GM18502 (cell line): ENCODE results near the gene GAL3ST1.
A peak's percentile ranks its signal among the peaks of the same experiment; 100 is the strongest.
"Not testable (repeated sequence)": the region's sequence is repeated elsewhere in the genome, so short reads cannot be mapped to it uniquely, and the experiment has no call there.

Experiments used
- ATAC-seq: cut with Tn5 transposase; IDR thresholded peaks from one replicate; pipeline ENCODE4 v1.9.1; 2021; ENCODE audit warnings: mild to moderate bottlenecking; ENCODE audit not compliant: unreplicated experiment, poor library complexity

Gene GAL3ST1

GRCh38 chr22:30574095-30574981 is at the start of gene GAL3ST1:
Gene GAL3ST1 (minus strand): TSS chr22:30574665. CDS start chr22:30557392, 17,273 bp downstream.
- no peak for ATAC-seq

GRCh38 chr22:30619909-30620308 is 45.4 kb upstream of the GAL3ST1 start:
- ATAC-seq = not testable (repeated sequence)

GRCh38 chr22:30617819-30618218 is 43.4 kb upstream of the GAL3ST1 start:
- no peak for ATAC-seq

- no peak for ATAC-seq
Measured at GRCh38 chr22:30615543-30615954, 41.1 kb upstream of the GAL3ST1 start.

GRCh38 chr22:30614879-30615278 is 40.4 kb upstream of the GAL3ST1 start:
- ATAC-seq = no peak

GRCh38 chr22:30614268-30614667 is 39.8 kb upstream of the GAL3ST1 start:
- ATAC-seq = no peak

GRCh38 chr22:30612789-30613188 is 38.3 kb upstream of the GAL3ST1 start:
- ATAC-seq = no peak

GRCh38 chr22:30611197-30611596 is 36.7 kb upstream of the GAL3ST1 start:
- no peak for ATAC-seq

- no peak for ATAC-seq
Measured at GRCh38 chr22:30610299-30610698, 35.8 kb upstream of the GAL3ST1 start.

- ATAC-seq = peak; percentile 47
Measured at GRCh38 chr22:30609260-30610185, 35.1 kb upstream of the GAL3ST1 start.

GRCh38 chr22:30607939-30608338 is 33.5 kb upstream of the GAL3ST1 start:
- ATAC-seq = no peak

- ATAC-seq = no peak
Measured at GRCh38 chr22:30607300-30607930, 33.0 kb upstream of the GAL3ST1 start.

- no peak for ATAC-seq
Measured at GRCh38 chr22:30606455-30607299, 32.2 kb upstream of the GAL3ST1 start, which contains the start of gene TCN2. Gene TCN2 (plus strand): TSS chr22:30607174. CDS start chr22:30607332, 158 bp downstream.

- ATAC-seq = no peak
Measured at GRCh38 chr22:30605449-30606110, 31.1 kb upstream of the GAL3ST1 start.

GRCh38 chr22:30604723-30605122 is 30.3 kb upstream of the GAL3ST1 start:
- no peak for ATAC-seq

- ATAC-seq = no peak
Measured at GRCh38 chr22:30603801-30604200, 29.3 kb upstream of the GAL3ST1 start.

GRCh38 chr22:30602049-30602448 is 27.6 kb upstream of the GAL3ST1 start:
- ATAC-seq = no peak

- ATAC-seq = no peak
Measured at GRCh38 chr22:30601464-30601863, 27.0 kb upstream of the GAL3ST1 start.

GRCh38 chr22:30600921-30601320 is 26.5 kb upstream of the GAL3ST1 start:
- no peak for ATAC-seq
